Panc1 (cell line): ENCODE measurements around the gene SENP7.

Source experiments
- POLR2AphosphoS5 ChIP-seq: IDR thresholded peaks from 2 replicates; pipeline ENCODE4 v1.6.1; 2012; ENCODE audit warnings: mild to moderate bottlenecking, low read depth, low read length, moderate library complexity
- TF ChIP-seq, protein P1 (sequence below): fragments of 450-650 bp; IDR thresholded peaks from 2 replicates; pipeline ENCODE4 v1.5.1; 2017; ENCODE audit warnings: mild to moderate bottlenecking
- TF ChIP-seq, protein P2 (sequence below), 2 experiments: IDR thresholded peaks; 2 replicates each; pipeline ENCODE4 v1.6.1; 2011 to 2012; ENCODE audit warnings: low read depth in 2 of 2, control low read depth in 1 of 2, low read length in 1 of 2, mild to moderate bottlenecking in 1 of 2, moderate library complexity in 1 of 2; ENCODE audit not compliant: insufficient read depth in 1 of 2

DNA sequence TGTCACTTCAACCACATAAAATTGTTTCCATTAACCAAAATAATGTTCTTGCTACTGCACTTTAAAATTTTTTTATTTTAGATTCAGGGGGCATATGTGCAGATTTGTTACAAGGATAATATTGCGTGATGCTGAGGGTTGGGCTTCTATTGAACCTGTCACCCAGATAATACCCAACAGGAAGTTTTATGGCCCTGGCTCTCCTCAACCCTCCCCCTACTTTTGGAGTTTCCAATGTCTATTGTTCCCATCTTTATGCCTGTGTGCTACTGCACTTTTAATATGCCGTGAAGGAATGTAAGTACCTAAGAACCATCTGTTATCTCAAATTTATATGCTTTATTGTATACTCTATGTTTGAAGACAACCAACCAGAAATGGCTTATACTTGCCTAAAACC, 150.6 kb downstream of the SENP7 start:
- TF ChIP-seq, protein P1, sequence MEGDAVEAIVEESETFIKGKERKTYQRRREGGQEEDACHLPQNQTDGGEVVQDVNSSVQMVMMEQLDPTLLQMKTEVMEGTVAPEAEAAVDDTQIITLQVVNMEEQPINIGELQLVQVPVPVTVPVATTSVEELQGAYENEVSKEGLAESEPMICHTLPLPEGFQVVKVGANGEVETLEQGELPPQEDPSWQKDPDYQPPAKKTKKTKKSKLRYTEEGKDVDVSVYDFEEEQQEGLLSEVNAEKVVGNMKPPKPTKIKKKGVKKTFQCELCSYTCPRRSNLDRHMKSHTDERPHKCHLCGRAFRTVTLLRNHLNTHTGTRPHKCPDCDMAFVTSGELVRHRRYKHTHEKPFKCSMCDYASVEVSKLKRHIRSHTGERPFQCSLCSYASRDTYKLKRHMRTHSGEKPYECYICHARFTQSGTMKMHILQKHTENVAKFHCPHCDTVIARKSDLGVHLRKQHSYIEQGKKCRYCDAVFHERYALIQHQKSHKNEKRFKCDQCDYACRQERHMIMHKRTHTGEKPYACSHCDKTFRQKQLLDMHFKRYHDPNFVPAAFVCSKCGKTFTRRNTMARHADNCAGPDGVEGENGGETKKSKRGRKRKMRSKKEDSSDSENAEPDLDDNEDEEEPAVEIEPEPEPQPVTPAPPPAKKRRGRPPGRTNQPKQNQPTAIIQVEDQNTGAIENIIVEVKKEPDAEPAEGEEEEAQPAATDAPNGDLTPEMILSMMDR = no peak
- TF ChIP-seq, protein P2, sequence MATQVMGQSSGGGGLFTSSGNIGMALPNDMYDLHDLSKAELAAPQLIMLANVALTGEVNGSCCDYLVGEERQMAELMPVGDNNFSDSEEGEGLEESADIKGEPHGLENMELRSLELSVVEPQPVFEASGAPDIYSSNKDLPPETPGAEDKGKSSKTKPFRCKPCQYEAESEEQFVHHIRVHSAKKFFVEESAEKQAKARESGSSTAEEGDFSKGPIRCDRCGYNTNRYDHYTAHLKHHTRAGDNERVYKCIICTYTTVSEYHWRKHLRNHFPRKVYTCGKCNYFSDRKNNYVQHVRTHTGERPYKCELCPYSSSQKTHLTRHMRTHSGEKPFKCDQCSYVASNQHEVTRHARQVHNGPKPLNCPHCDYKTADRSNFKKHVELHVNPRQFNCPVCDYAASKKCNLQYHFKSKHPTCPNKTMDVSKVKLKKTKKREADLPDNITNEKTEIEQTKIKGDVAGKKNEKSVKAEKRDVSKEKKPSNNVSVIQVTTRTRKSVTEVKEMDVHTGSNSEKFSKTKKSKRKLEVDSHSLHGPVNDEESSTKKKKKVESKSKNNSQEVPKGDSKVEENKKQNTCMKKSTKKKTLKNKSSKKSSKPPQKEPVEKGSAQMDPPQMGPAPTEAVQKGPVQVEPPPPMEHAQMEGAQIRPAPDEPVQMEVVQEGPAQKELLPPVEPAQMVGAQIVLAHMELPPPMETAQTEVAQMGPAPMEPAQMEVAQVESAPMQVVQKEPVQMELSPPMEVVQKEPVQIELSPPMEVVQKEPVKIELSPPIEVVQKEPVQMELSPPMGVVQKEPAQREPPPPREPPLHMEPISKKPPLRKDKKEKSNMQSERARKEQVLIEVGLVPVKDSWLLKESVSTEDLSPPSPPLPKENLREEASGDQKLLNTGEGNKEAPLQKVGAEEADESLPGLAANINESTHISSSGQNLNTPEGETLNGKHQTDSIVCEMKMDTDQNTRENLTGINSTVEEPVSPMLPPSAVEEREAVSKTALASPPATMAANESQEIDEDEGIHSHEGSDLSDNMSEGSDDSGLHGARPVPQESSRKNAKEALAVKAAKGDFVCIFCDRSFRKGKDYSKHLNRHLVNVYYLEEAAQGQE (IDR thresholded peaks at IDR 0.05; ENCODE audit: insufficient read depth in 1 of 2, low read depth in 2 of 2, low read length in 1 of 2) = no peak
- no peak for TF ChIP-seq POLR2AphosphoS5
